Forelimb muscle (tissue), 1 donor: ENCODE results near the gene CCDC185. TPM values are rescaled to one million over a fixed set of nuclear protein-coding genes. Genes with fewer than 3 reads are reported as not detected.

Experiments
- DNase-seq: peaks from one replicate; pipeline ENCODE4 v3.0.0-alpha.2; 2013; ENCODE audit warnings: low read depth
- polyA plus RNA-seq: library from polyadenylated mRNA; unstranded; fragments of 120-200 nt; gene quantifications from one replicate; pipeline ENCODE4 v1.2.1, GENCODE V29; 2013; ENCODE audit not compliant: insufficient read length

The CCDC185 gene
- polyA plus RNA-seq, 1 donor, result not detected

DNA sequence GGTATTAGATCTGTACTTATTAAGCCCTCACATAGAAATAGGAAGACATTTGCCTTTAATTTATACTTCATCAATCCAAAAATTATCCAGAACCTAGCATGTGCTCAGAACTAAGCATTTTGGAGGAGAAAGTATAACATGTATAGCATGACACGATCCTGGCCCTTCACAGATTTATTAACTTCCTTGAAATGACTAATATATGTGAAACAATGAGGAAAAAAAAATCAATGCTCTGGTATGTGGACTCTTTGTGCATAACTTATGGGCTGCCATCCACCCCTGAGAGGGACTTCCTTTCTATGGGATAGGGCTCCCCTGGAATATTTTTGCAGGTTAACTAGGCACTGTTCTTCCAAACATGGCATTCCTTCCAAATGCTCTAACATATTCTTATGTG lies 36.6 kb downstream of the CCDC185 start:
- no peak for DNase-seq

DNA sequence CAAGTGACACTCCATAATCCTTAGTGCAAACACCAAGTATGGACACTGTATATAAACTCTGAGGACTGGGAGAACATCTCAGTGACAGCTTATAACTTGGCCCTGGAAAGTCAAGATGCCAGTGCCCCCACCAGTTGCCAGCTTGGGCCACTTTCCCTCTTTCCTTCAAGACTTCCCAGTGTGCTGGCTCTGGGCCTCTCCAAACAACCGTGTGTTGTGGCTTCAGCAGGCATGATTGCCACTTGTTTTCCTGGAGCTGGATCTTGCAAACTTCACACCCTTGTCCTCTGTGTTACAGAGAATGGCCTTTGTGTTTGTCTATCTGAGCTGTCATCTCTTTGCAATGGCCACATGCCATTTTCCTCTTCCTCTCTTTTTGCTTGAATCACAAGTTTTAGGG lies 37.0 kb downstream of the CCDC185 start:
- DNase-seq, result no peak

- no peak for DNase-seq
Measured at GRCh38 chr1:223437151-223437550, 43.9 kb downstream of the CCDC185 start.

GRCh38 chr1:223443397-223443796 lies 50.2 kb downstream of the CCDC185 start:
- DNase-seq, result no peak

DNA sequence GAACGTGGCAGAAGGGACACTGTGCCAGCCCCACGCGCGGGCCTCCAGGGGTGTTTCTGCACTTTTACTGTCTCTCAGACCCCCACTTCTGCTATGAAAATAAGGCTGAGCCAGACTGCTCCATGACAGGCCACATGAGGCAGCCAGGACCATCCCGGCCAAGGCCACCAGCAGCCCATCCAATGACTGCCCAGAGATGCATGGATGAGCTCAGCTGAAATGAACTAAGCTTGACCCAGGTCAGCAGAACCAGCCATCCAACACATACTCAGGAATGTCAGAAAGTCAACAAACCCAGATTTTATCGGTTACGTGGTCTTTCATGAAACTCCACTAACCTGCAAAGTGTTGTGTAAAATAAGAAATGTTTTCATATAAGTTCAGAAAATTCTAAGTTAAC lies 51.2 kb downstream of the CCDC185 start:
- no peak for DNase-seq

Other genes with a start within 250 kb of the CCDC185 start
- 4.6 TPM for gene SUSD4, start 29.2 kb upstream of the CCDC185 start, polyA plus RNA-seq